ENCODE results near the gene GPR139.

GPR139 gene

GRCh38 chr16:20053336-20053735 lies 20.4 kb downstream of the GPR139 start:
- DNase-seq (ENCODE audit: low read depth), result no peak

DNA sequence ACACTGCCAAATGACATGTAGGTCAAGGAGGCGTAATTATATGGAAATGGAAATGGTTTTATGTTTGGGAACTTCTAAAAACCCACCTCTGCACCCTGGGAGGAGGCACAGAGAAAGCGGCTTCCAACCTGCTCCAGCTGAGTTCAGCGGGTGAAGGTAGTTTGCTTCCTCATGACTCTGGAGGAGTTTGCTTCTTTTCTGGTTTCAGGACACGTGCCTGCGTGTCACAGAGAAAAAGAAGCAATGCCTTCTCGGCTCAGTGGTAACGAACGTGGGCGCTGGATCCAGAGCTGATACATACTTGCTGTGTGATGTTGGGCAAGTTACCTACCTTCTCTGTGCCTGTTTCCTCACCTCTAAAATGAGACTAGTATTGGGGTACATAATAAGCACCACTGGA lies 22.1 kb downstream of the GPR139 start:
- DNase-seq (ENCODE audit: low read depth), result no peak

DNA sequence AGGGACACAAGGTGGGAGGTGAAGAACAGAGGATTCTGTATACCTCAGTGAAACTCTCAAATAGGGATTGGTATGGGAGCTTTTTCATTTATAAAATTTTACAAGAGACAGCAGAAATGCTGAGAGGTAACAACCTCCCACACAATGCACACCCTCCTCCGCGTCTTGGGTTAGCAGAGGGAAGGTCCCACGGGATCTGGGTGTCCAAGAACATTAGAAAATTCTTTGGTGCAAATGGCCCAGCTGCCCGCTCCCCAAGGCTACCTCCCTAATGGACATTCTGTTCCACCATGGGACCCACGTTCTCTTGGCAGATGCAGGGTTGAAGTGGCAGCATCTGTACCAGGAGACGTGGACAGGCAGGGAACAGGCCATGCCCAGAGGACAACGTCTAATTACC lies 22.5 kb downstream of the GPR139 start:
- DNase-seq (ENCODE audit: low read depth), result no peak

- DNase-seq (ENCODE audit: low read depth), result no peak
These were observed 23.9 kb downstream of the GPR139 start for GRCh38 chr16:20049831-20050230.

DNA sequence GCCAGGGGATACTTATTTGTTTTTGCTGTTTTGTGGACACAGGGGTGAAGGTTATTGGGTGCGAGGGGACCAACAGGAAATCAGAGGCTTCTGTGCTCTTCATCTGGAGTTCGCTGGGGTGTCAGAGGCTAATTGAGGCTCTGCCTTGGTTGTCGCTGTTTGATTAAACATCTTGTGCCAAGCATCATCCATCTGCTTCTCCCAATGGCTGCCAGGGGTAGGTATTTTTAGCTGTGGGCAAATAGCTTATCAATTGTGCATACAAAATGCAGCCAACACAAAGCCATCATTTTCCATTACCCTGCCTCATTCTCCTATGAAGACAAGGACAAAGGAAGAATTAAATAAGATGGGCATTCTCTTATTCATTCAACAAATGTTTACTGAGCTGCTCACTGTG lies 27.8 kb downstream of the GPR139 start:
- no peak for DNase-seq (ENCODE audit: low read depth)

GRCh38 chr16:20042848-20043247 lies 30.8 kb downstream of the GPR139 start:
- DNase-seq (ENCODE audit: low read depth), result no peak

DNA sequence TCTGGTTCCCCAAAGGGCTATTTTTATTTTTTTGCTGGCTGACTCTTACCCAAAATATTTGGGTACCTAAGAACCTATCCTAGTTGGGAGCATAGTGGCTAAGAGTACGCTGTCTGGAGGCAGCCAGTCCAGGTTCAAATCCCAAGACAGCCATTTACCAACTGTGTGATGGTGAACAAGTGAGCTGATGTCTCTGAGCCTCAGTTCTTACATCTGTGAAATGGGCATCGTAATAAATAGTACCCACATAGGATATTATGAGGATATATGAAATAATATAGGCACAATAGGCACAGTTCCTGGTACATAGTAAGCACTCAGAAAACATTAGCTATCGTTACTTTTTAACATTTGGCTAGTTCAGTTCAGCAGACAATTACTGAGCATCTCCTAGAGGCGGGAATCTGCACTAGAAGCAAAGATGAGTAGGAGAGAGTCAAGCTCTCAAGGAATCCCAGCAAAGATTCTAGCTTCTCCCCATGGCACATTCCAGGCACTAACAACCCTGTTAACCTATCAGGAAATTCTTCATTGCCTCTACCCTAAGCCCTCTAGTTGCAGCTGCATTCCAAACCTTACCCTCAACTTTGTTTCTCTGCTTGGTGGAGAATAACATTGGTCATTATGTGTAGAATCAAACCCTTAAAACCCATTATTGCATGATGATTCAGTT lies 31.6 kb downstream of the GPR139 start:
- DNase-seq (ENCODE audit: low read depth), result no peak

- DNase-seq (ENCODE audit: low read depth), result no peak
These were observed 33.7 kb downstream of the GPR139 start for GRCh38 chr16:20040011-20040410.

GRCh38 chr16:20029611-20030010 lies 44.1 kb downstream of the GPR139 start:
- no peak for DNase-seq (ENCODE audit: low read depth)

- no peak for DNase-seq (ENCODE audit: low read depth)
These were observed 47.2 kb downstream of the GPR139 start for GRCh38 chr16:20026361-20027072.

DNA sequence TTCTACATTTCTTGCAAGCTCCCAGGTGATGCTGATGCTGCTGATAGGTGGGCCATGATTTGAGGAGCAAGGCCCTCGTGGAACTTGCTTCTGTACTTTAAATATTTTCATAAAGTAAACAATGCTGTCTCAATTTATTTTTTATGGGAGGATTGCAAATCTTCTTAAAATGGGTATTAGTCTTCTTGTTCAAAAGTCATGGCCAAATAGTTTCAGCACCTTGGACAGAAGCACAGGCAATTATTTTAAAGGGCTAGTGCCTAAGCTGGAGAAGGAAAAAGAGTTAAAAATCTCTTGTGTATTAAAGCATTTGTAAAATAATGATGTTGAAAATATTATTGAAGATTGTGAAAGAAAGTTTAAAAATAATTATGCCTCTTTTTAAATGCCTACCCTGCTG lies 50.5 kb downstream of the GPR139 start:
- DNase-seq (ENCODE audit: low read depth), result no peak

GRCh38 chr16:20020976-20021375 lies 52.7 kb downstream of the GPR139 start:
- no peak for DNase-seq (ENCODE audit: low read depth)

- no peak for DNase-seq (ENCODE audit: low read depth)
These were observed 53.6 kb downstream of the GPR139 start for GRCh38 chr16:20020083-20020482.

- DNase-seq (ENCODE audit: low read depth), result no peak
These were observed 57.5 kb downstream of the GPR139 start for GRCh38 chr16:20016234-20016633.

DNA sequence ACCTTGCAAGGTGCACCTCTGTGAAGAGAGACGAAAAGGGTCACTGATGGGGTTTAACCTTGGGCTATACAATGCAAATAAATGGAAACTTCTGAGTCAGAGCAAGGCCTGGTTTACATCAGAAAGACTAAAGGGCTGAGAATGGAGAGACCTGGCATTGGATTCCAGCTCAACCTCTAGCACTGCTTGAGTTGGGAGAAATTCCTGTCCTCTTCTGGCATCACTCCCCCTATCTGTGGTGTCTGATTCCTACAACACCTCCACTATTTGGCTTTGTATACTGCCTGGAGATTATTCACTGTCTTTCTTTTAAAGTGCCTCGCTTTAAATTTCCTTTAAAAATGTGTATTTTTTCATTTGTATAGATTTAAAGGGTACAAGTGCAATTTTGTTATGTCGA lies 68.8 kb downstream of the GPR139 start:
- no peak for DNase-seq (ENCODE audit: low read depth)

GRCh38 chr16:20002936-20003335 lies 70.8 kb downstream of the GPR139 start:
- no peak for DNase-seq (ENCODE audit: low read depth)

GRCh38 chr16:20001856-20002707 lies 71.6 kb downstream of the GPR139 start:
- DNase-seq (ENCODE audit: low read depth), result no peak

GRCh38 chr16:19997734-19998133 lies 76.0 kb downstream of the GPR139 start:
- DNase-seq (ENCODE audit: low read depth), result no peak

- DNase-seq (ENCODE audit: low read depth), result no peak
These were observed 76.4 kb downstream of the GPR139 start for GRCh38 chr16:19997264-19997663.

- DNase-seq (ENCODE audit: low read depth), result no peak
These were observed 79.1 kb downstream of the GPR139 start for GRCh38 chr16:19994466-19995170.

GRCh38 chr16:19991614-19992013 lies 82.1 kb downstream of the GPR139 start:
- no peak for DNase-seq (ENCODE audit: low read depth)

- DNase-seq (ENCODE audit: low read depth), result no peak
These were observed 89.6 kb downstream of the GPR139 start for GRCh38 chr16:19984135-19984534.

Data from stimulated activated CD8-positive, alpha-beta memory T cell treated with anti-CD3 and anti-CD28 coated beads, Interleukin-4, amount 100 ng/mL, for 24 hours (primary cell).